Amygdala (tissue), 56 donors: ENCODE data around the gene ABCG8.

ENCODE experiments used
- DNase-seq, 56 donors: peaks; one replicate each; lab custom pipeline; 2025; lab: John Stamatoyannopoulos, UW

ABCG8 gene

DNA sequence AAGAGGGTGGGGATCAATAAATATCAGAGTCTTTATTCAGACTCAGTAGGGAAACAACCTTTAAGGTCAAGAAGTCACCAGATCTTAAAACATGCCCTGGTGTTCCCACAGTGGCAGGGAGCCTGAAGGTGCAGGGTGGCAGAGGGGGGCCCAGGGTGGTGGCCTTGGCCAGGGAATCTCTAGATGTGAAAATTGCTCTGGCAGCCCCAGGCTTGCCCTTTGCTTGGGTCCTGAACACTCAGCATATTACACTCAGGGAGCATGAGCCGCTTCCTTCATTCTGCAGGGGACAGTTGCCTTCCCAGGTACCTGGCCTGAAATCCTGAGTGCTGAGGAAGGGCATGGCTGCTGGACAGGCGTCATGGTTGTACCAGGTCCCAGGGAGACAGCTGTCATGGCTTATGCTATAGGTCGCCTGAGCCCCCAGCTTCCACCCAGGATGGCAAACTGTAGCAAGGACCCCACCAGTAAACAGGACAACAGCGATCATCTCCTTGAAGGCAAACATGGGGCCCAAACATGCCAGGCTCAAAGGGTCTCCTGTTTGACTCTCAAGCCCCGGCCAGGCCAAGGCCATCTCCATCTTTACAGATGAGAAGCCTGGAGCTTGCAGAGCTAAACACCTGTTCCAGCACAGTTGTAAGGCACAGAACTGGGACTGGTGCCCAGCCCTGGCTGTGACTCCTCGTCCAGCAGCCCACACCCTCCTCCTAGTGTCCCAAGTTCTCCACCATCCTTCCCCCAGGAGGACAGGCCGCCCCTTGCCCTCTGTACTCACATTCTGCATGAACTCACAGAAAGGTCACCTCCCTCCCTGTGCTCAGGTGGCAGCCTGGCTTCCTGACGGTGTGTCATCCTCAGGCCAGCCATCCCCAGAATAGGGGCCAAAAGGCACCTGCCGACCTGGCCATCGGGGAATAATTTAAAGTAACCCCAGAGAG, 14.6 kb downstream of the ABCG8 start:
- DNase-seq, result no peak

DNA sequence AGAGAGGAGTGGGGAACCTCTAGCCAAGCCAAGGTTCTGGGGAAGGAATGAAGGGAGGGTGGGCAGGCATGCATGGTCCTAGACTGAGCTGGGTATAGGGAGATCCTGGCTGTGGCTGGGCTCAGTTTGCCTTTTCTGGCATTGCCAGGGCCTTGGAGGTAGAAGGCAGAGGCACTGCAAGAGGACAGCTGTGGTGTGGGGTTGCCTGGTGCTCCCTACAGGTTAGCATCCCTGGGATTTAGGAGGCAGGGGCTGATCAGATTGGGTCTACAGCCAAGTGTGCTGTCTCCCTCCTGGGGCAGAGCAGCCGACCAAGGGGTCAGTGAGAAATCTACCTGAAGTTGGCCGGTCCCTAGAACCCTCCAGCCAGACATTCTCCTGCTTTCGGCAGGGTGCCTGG, 15.9 kb downstream of the ABCG8 start:
- no peak for DNase-seq

DNA sequence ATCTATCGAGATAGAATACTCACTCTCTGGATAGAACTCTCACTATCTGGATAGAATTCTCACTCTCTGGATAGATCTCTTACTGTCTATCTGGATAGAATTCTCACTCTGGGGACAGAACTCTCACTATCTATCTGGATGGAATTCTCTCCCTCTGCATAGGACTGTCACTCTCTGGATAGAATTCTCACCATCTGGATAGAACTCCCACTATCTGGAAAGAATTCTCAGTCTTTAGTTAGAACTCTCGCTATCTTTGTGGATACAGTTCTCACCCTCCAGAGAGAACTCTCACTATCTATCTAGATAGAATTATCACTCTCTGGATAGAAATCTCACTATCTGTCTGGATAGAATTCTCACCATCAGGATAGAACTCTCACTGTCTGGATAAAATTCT, 16.5 kb downstream of the ABCG8 start:
- no peak for DNase-seq

DNA sequence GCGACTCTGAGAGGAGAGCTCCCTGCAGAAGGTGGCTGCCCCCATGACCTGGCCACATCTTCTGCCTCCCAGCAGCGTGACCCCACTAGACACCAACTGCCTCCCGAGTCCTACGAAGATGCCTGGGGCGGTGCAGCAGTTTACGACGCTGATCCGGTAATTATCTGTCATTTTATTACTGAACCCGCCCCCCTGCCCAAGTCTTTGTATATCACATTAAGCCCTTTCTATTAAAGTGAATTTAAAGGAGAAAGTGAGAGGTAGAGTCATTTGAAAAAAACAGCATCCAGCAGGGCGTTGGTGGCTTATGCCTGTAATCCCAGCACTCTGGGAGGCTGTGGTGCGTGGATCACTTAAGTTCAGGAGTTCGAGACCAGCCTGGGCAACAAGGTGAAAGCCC, 33.4 kb downstream of the ABCG8 start:
- DNase-seq, result no peak

DNA sequence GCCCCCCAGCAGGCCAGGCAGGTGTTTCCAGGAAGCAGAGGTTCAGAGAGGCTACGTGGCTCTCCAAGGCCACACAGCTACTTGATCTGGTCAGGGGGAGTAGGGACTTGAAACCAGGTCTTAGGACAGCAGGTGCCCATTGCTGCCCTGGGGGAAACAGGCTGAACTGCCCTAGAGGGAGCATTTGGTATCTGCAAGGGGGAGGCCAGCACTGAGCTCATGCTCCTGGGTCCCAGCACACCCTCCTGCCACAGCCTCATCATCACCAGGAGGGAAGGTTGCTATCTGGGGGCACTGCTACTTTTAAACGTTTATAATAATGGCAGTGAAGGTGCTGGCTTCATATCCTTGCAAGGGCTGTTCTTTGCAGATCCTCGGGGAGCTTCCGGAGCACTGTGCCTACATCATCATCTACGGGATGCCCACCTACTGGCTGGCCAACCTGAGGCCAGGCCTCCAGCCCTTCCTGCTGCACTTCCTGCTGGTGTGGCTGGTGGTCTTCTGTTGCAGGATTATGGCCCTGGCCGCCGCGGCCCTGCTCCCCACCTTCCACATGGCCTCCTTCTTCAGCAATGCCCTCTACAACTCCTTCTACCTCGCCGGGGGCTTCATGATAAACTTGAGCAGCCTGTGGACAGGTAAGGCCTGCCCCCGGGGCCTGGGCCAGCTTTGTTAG, 36.1 kb downstream of the ABCG8 start:
- DNase-seq, result no peak

DNA sequence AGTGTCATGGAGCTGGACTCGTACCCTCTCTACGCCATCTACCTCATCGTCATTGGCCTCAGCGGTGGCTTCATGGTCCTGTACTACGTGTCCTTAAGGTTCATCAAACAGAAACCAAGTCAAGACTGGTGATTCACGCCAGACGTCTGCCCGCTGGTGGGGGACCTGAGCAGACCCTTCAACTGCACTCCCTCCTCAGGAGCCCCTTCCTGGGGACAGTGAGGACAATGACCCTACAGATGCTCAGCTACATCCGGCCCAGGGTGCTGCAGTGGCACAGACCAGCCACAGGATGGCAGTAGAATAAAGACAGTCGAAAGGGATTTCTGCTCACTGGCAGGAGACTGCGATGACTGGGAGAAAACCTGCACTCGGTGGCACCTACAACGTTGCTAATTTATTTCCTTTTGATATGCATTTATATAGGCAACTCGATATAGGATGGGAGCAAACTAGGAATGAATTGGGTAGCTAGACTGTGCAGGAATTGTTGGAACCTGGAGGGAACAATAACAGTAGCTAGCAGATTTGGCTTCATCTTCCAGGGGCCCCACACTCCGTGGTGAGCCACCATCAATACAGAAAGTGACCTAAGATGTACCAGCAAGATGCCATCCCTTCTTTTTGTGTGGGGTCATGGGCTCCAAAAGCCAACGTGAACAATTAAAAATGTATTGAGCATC, 39.2 kb downstream of the ABCG8 start:
- DNase-seq, result peak in 38 of 56 donors; percentile 5 to 80 (median 38)

GRCh38 chr2:43879261-43879660, 40.5 kb downstream of the ABCG8 start:
- DNase-seq, result no peak

DNA sequence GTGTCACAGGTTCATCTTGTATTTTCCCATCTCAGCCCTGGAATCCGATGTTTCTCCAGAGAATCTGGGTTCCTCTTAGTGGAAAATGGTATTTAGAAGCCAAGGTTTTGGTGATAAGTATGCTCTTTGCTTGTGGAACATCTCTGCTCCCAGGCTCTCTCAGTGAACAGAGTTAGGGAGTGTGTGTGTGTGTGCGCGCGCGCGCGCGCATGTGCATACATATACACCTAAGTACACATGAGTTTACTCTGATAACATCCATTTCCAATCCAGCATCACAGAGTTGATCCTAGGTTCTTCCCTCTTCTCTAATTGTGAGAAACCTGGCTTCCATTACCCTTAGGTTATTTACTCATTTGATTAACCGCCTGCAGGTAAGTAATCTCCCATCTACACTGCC, 41.7 kb downstream of the ABCG8 start:
- DNase-seq, result no peak

GRCh38 chr2:43880952-43881351, 42.2 kb downstream of the ABCG8 start:
- no peak for DNase-seq

- no peak for DNase-seq
Measured at GRCh38 chr2:43882312-43882711, 43.5 kb downstream of the ABCG8 start.

DNA sequence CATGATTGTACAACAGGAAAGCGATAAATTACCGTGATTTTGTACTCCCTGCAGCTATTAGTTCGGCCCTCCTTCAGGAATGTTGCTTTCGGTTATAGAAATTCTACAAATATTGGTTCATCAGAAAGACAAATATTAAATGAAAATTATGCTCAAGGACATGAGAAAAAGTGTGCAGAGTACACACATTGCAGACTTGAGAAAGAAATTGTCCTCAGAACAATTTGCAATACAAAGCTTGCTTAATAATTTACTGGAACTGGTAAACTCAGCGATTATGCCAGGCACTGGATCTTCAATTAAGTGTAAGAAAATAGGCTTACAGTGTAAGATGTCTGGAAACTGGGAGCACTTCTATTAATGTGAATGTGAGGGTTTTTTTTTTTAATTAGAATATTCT, 45.9 kb downstream of the ABCG8 start:
- no peak for DNase-seq

DNA sequence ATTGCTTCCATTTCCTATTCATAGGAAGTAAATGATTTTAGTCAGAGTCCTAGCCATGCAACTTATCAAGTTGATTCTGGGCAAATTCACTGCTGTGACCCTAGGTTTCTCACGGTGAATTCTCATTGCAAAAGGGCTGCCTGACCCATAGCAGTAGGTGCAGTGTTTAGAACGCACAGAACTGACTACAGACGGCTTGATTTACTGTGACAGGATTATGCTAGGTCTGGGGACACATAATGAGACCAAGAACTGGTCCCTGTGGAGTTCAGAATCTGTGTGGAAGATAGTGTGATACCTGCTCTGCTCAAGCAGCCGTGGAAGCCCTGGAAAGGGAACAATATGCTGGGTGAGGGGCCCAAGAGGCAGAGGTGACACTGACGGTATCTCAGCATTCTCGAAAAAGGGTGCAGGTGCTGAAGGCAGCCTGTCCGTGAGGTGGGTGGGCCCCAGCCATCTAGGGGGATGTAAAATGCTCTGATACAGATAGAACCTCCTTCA, 46.4 kb downstream of the ABCG8 start:
- DNase-seq, result no peak

DNA sequence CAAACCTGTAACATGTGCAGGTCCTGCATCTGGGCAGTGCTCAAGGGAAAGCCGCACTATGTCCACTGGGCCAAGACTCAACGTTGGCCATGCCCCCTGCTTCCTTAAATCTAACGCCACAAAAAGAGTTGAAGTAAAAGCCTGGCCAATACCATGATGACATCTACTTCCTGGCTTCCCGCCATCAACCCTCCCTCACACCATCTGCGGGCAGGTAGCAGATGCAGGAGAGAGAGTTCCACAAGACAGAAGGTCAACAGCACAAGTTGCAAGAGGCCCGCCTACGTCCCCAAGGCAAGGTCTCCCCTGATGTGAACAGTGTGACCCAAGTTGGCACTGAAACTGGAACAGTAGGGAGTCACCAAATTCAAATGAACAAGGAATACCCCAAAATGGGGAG, 48.4 kb downstream of the ABCG8 start:
- no peak for DNase-seq

DNA sequence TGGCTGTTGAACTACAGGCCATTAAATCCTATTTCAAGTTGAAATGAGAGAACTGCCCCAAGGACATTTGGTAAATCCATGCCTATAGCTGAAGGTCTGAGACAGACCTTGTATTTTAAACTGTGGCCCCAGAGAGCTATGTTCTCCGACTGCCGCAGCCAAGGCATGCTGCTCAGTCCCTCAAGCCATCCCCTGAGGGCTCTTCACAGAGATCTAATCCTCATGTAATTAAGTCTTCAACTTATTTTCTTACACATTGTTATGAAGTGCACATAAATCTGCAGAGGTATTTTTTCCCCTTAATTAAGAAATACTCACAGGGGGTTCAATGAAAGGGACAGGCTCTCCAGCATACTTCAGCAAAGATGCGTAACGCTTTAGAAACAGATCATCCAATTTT, 50.6 kb downstream of the ABCG8 start:
- DNase-seq, result no peak

- DNase-seq, result no peak
Measured at GRCh38 chr2:43890855-43891254, 52.1 kb downstream of the ABCG8 start.

- DNase-seq, result no peak
Measured at GRCh38 chr2:43894743-43895142, 56.0 kb downstream of the ABCG8 start.

DNA sequence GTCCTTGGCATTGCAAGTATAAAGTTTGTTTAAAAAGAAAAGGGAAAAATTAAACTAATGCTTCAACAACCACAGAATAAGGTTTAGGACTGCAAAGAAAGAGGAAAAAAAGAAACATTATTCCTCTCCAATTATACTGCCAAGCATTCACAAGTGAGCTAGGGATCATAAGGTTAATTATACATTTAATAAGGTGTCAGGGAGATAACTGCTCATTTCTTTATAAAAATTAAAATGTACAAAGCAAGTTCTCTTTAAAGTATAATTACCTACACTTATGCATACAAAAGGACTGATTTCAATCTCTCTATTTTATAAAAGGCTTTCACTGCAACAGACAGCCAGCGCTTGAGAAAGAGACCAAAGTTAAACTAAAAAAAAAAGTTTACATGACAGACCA, 58.1 kb downstream of the ABCG8 start:
- no peak for DNase-seq

GRCh38 chr2:43897492-43897891, 58.7 kb downstream of the ABCG8 start:
- no peak for DNase-seq

DNA sequence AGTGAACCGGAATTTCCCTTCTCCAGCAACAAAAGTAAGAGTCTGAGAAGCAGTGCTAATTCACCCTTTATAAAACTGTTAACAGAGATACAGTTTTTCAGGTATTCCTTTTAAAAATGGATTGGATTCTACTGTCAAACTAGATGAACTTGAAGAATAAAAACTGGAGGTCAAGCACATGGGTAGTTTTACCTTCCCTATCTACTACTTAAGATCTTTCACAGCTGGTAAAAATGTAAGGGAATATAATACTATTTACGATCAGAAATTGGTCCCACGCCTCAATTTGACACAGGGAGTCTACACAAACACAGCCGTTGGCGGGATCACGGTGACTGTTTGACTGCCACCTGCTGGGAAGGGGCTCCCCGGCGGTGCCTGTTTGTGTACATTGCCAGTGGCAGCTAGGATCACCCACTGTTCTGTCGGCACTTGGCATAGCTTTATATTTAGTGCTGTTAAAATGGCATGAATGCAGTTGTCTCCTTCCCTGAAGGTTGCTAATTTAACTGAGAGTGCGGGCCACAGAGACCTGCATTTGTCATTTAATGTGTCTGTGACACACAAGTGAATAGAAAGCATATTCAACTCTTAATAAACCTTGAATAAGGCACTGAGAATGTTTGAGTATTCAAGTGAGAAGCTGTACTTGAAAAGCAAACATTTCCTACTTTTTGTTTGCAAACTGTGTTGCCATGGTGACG, 59.5 kb downstream of the ABCG8 start:
- peak in 17 of 56 donors; percentile 3 to 47 (median 13) for DNase-seq

DNA sequence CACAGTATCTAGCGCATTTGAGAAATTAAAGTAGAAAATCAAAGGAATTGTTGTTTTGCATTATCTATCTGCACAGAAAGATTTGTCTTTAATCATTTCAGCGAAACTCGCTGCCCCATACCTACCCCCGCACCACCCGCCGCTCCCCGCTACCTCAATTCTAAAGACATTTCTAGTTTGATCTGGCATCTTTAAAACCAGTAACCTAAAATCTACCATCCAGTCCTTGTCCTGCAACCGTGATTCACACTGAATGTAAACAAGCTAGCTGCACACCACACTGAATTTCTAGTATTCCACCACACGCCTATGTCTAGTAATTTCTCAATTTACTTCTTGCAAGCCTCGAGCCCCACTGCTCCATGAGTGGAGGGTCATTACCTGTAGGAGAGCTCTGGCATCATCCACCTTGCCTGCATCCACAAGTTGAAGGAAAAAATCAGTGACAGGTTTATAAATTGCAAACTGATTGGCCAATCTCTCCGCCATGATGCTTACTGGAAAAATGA, 60.1 kb downstream of the ABCG8 start:
- peak in 3 of 56 donors; percentile 4 to 35 (median 6) for DNase-seq
